Left lung (tissue), 10 donors: ENCODE measurements around the gene KIAA1217. TPM values are rescaled to one million over a fixed set of nuclear protein-coding genes. Genes with fewer than 3 reads are reported as not detected.

Source experiments
- ATAC-seq: fragments of 200-7000 bp; cut with Tn5 transposase; one replicate; pipeline ENCODE4 v1.9.1; 2020; ENCODE audit warnings: moderate library complexity
- DNase-seq, 4 donors: peaks; one replicate each; pipeline ENCODE4 v3.0.0-alpha.2; 2013 to 2020
- H3K27ac ChIP-seq, 2 donors: fragments of 200-600 bp; sonication (generic) in 1 of 2; one replicate each; pipeline versions ENCODE4 v1.5.0 to v1.8.0; 2020 to 2021
- H3K27me3 ChIP-seq, 2 donors: fragments of 200-600 bp; sonication (generic) in 1 of 2; one replicate each; pipeline versions ENCODE4 v1.5.0 to v1.8.0; 2020 to 2021
- H3K36me3 ChIP-seq, 2 donors: fragments of 200-600 bp; sonication (generic) in 1 of 2; one replicate each; pipeline versions ENCODE4 v1.5.0 to v1.8.0; 2020 to 2021
- H3K4me1 ChIP-seq, 2 donors: fragments of 200-600 bp; one replicate each; pipeline ENCODE4 v1.8.0; 2021
- H3K4me3 ChIP-seq, 2 donors: fragments of 200-600 bp; sonication (generic) in 1 of 2; one replicate each; pipeline versions ENCODE4 v1.5.0 to v1.8.0; 2020 to 2021; ENCODE audit warnings: mild to moderate bottlenecking in 1 of 2
- H3K9me3 ChIP-seq, 2 donors: fragments of 200-600 bp; sonication (generic) in 1 of 2; one replicate each; pipeline versions ENCODE4 v1.5.0 to v1.8.0; 2020 to 2021
- CTCF ChIP-seq, 2 donors: fragments of 200-600 bp; sonication (generic) in 1 of 2; IDR thresholded peaks; one replicate each; pipeline versions ENCODE4 v1.5.0 to v1.8.0; 2021; ENCODE audit warnings: antibody characterized with exemption in 2 of 2
- intact Hi-C, 2 donors: fragments of 100-400 bp; cut with DNase I; formaldehyde crosslinking; loops; one replicate each; pipeline versions ENCODE4 v1.11.2 to v1.14.2; 2022
- polyA plus RNA-seq, 6 donors: library from polyadenylated mRNA; unstranded; fragments of 120-200 nt; gene quantifications; one replicate each; pipeline ENCODE4 v1.2.1, GENCODE V29; 2013; ENCODE audit not compliant: insufficient read length in 6 of 6
- total RNA-seq, 2 donors: library from RNA; stranded (reverse); fragmentation: NEBNext Ultra II Directional; extraction: Animal tissue kit (Norgen Biotek cat#: 25700); gene quantifications; one replicate each; pipeline ENCODE4 v1.2.1, GENCODE V29; 2021
- donor health status: DM: no; HTN: yes; CAD: no.
- donor health status: DM: no; HTN: no; CAD: no.

The KIAA1217 gene
- total and polyA plus RNA-seq, 8 donors = 28.3 to 69.1 (median 60.4) TPM

DNA sequence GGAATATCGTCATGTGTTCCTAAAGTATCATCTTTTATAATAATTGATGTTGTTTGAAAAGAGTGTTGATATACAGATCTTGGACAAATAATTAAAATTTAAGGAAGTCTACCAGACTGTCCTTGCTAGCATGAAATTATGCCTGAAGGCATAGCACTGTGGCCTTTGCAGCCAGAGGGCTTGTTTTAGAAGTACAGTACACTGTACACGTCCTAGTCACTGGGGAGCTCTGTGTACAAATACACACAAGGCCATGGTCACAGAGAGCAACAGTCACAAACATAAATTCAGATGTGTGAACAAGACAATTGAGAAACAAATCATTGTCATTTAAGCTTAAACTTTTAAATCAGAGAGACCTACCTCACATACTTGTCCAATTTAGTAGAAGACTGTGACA, 133.0 kb downstream of the KIAA1217 start:
- Histone ChIP-seq H3K36me3 (no peaks in the 10 kb centered on the region), H3K27me3 (no peaks in the 10 kb centered on the region), H3K4me1 (peaks cover 0 to 10% of the 10 kb centered on the region in 2 donors), H3K9me3 (no peaks in the 10 kb centered on the region), H3K27ac (no peak overlapping the region), H3K4me3 (no peak overlapping the region)
- intact Hi-C loops = no loop called here
- TF ChIP-seq CTCF (IDR thresholded peaks at IDR 0.05) = no peak
- no peak for DNase-seq
- ATAC-seq = no peak

DNA sequence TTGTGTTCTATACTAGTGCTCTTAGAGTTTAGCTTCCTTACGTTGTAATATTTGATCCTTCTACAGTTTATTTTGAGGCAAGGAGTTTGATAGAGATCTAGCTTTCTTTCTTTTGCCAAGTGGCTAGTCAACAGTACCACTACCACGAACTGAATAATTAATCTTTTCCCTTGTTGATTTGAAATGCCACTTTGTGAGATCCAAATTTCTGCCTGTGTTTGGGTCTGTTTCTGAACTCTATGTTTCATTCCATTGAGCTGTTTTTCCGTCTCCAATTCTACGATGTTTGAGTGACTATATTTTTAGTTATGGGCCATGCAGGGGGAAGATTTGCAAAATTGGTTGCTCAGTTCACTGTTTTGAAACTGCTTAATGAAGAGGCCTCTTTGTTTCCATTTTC, 134.7 kb downstream of the KIAA1217 start:
- DNase-seq = no peak
- H3K4me3 ChIP-seq = no peak overlapping the region
- no peaks in the 10 kb centered on the region for H3K36me3 ChIP-seq
- ATAC-seq = no peak
- TF ChIP-seq CTCF (IDR thresholded peaks at IDR 0.05) = no peak
- peaks cover 0 to 10% of the 10 kb centered on the region in 2 donors for H3K4me1 ChIP-seq
- intact Hi-C loops = no loop called here
- no peaks in the 10 kb centered on the region for H3K9me3 ChIP-seq
- H3K27ac ChIP-seq = peak overlapping the region in 1 of 2 donors; percentile 38
- no peaks in the 10 kb centered on the region for H3K27me3 ChIP-seq

DNA sequence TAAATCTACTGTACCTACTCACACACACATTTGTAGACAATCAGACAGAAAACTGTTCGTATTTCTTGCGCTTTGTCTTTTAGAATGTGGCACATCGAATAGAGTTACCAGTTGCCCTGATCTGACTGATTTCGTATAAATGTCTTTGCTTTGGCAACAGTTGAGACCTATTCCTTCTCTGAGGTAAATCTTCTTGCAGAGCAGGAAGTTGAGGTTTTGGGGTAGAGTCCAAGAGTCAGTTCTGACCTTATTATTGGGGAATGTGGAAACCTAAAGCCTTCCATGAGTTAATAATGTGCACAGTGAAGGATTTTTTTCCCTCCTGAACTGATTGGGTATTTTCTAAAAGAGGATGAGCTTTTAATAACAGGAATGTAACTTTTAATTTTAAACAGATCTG, 135.3 kb downstream of the KIAA1217 start:
- intact Hi-C loops = no loop called here
- ATAC-seq = peak; percentile 68
- no peaks in the 10 kb centered on the region for H3K36me3 ChIP-seq
- TF ChIP-seq CTCF (IDR thresholded peaks at IDR 0.05) = no peak
- H3K4me1 ChIP-seq = peaks cover 0 to 10% of the 10 kb centered on the region in 2 donors
- no peak for DNase-seq
- H3K27ac ChIP-seq = peak overlapping the region in 1 of 2 donors; percentile 38
- H3K4me3 ChIP-seq = no peak overlapping the region
- no peaks in the 10 kb centered on the region for H3K27me3 ChIP-seq
- no peaks in the 10 kb centered on the region for H3K9me3 ChIP-seq

DNA sequence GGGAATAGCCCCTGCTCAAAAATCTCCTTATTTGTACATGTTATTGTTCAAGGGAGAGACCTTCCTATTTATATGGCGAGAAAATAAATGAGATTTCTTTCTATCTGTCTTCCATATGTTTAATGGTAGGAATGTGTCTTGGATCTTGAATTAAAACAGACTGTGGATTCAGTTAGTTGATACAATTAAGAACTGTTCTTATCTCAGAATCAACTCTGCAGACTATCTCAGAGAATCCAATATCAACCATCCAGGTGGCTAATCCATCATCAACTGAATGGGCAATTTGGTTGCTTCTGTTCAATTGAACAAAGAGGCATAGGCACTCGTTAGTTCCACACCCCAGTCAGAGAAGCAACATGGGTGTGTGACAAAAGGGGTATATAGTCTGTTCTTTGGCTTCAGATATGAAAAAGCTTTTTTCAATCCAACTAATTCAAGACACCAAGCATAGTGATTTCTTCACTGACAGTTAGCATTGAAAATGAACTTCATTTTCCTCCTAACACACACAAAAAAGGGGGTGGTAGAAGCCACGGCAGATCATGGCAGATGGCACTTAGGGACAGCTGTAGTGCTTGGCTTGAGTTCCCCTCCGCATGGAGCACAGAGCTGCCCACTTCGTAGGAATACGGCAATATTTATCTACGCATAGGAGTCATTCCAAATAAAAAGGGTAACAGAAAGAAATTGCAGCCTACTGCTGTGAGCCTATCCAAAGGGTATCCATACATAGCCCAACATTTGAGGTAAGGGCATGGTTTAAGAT, 135.9 kb downstream of the KIAA1217 start:
- intact Hi-C loops = no loop called here
- ATAC-seq = no peak

More for the DNA sequence above, 135.9 kb downstream of the KIAA1217 start:
- Histone ChIP-seq H3K27ac (peak overlapping the region in 1 of 2 donors; percentile 23), H3K4me1 (peaks cover 5 to 10% of the 10 kb centered on the region in 2 donors), H3K36me3 (no peaks in the 10 kb centered on the region), H3K9me3 (no peaks in the 10 kb centered on the region), H3K27me3 (no peaks in the 10 kb centered on the region), H3K4me3 (no peak overlapping the region)
- no peak for DNase-seq
- no peak for TF ChIP-seq CTCF (IDR thresholded peaks at IDR 0.05)
